Activated CD8-positive, alpha-beta memory T cell treated with anti-CD3 and anti-CD28 coated beads, Interleukin-2, amount 10 ng/mL, durations not matched to agents 7 days and 5 days (primary cell): ENCODE results near the gene SLC16A8. TPM values are rescaled to one million over a fixed set of nuclear protein-coding genes. Genes with fewer than 3 reads are reported as not detected.
A peak's percentile ranks its signal among the peaks of the same experiment; 100 is the strongest.

Experiments
- ATAC-seq: fragments of 150-1000 bp; cut with Tn5 transposase; one replicate; pipeline ENCODE4 v1.10.0; 2021; ENCODE audit warnings: moderate library complexity
- CTCF ChIA-PET: fragments of 350-600 bp; sonication (Branson Sonifier 250); formaldehyde crosslinking; loops from one replicate; lab custom pipeline; 2021; ENCODE audit warnings: antibody characterized with exemption; lab: Charles Lee
- DNase-seq: peaks from one replicate; pipeline ENCODE4 v3.0.0-alpha.2; 2020
- H3K27ac Mint-ChIP-seq: one replicate; pipeline ENCODE4 v1.8.0; 2021; ENCODE audit warnings: mild to moderate bottlenecking, mixed read lengths
- H3K27me3 Mint-ChIP-seq: one replicate; pipeline ENCODE4 v1.8.0; 2021; ENCODE audit warnings: mixed read lengths
- H3K36me3 Mint-ChIP-seq: one replicate; pipeline ENCODE4 v1.8.0; 2021; ENCODE audit warnings: mild to moderate bottlenecking, mixed read lengths
- H3K4me1 Mint-ChIP-seq: one replicate; pipeline ENCODE4 v1.8.0; 2021; ENCODE audit warnings: mixed read lengths
- H3K4me3 Mint-ChIP-seq: one replicate; pipeline ENCODE4 v1.8.0; 2021; ENCODE audit warnings: mild to moderate bottlenecking, moderate library complexity, mixed read lengths
- H3K9me3 Mint-ChIP-seq: one replicate; pipeline ENCODE4 v1.8.0; 2022; ENCODE audit warnings: low read depth, mixed read lengths
- total RNA-seq, 2 experiments: library from RNA; stranded (reverse); gene quantifications; one replicate each; pipeline ENCODE4 v1.2.3, GENCODE V29; 2021

The SLC16A8 gene
- total RNA-seq, 2 experiments from 2014 or later, result not detected

DNA sequence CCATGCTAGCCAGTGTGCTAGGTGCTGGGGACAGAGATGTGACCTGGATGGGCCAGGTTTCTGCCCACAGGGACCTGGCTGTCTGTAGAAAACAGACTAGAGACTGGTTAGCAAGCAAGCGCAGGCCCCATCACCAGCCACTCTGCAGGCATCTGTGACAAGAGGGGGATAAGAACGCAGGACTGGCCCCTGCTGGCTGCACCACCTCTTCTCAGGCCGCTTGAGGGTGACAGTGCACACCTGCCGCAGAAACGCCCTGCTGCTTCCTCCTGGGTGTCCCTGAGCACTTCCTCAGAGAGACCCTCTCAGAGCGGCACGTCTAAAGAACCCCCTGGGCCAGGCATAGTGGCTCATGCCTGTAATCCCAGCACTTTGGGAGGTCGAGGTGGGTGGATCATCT lies 32.7 kb downstream of the SLC16A8 start:
- CTCF ChIA-PET, result interaction anchor here (1.1 to 2.4 kb wide), 14 partner anchors 15 to 630 kb away, joined by 3 to 32 read pairs (median 7); partner anchors contain the start of genes MAFF and TOMM22
- DNase-seq (no peak), ATAC-seq (no peak)
- Mint-ChIP-seq H3K27ac (no peak overlapping the region), H3K9me3 (no peaks in the 10 kb centered on the region), H3K36me3 (no peaks in the 10 kb centered on the region), H3K4me3 (no peak overlapping the region), H3K27me3 (peaks cover 16% of the 10 kb centered on the region), H3K4me1 (peaks cover 1% of the 10 kb centered on the region)

GRCh38 chr22:38050720-38051119 lies 33.3 kb downstream of the SLC16A8 start:
- H3K27ac Mint-ChIP-seq, result no peak overlapping the region
- peaks cover 16% of the 10 kb centered on the region for H3K27me3 Mint-ChIP-seq
- no peak for DNase-seq
- ATAC-seq, result no peak
- H3K4me3 Mint-ChIP-seq, result no peak overlapping the region
- H3K9me3 Mint-ChIP-seq, result no peaks in the 10 kb centered on the region
- peaks cover 1% of the 10 kb centered on the region for H3K4me1 Mint-ChIP-seq
- no peaks in the 10 kb centered on the region for H3K36me3 Mint-ChIP-seq
- CTCF ChIA-PET, result no interaction called here

DNA sequence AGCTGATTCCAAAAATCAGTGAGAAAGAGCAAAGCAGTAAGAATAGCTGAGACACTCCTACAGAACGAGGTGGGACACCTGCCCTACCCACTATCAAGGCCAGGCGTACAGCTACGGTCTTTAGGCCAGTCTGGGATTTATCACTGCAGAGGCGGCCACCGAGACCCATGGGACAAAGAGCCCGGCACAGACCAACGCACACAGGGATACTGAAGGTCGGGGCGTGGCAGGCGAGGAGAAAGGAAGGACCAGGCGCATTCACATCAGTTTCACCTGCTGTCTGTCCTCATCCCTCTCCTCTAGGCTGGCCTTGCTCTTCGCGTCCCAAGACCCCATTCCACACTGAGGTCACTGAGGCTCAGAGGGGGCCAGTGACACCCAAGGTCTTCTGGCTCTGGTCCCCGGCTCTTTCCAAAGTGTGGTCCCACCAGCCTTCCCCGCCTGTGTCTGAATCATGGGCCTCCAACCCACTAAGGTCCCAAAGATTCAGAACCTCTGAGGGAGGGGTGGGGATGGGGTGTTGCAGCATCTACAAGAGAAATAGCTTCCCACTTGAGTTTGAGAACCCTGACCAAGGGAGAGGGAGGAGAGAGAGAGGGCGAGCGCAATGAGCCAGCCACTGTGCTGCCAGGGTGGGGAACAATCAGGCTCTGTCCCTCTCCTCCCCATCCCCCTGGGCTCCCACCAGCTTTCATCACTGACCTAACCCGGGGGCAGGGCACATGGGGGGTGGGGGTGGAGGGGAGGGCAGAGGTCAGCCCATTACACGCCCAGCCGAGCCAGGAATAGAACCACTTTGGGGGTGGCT lies 34.0 kb downstream of the SLC16A8 start:
- H3K27ac Mint-ChIP-seq, result no peak overlapping the region
- ATAC-seq (no peak), DNase-seq (no peak)
- peaks cover 1% of the 10 kb centered on the region for H3K4me1 Mint-ChIP-seq
- H3K9me3 Mint-ChIP-seq, result no peaks in the 10 kb centered on the region
- no peak overlapping the region for H3K4me3 Mint-ChIP-seq
- no peaks in the 10 kb centered on the region for H3K36me3 Mint-ChIP-seq
- peaks cover 14% of the 10 kb centered on the region for H3K27me3 Mint-ChIP-seq
- CTCF ChIA-PET, result interaction anchor here (1.2 kb wide), 1 partner anchor 303 kb away, joined by 3 read pairs; no protein-coding TSS in a partner anchor

GRCh38 chr22:38046070-38046748 lies 37.8 kb downstream of the SLC16A8 start:
- Mint-ChIP-seq H3K27ac (no peak overlapping the region), H3K4me1 (no peaks in the 10 kb centered on the region), H3K36me3 (no peaks in the 10 kb centered on the region), H3K27me3 (peaks cover 14% of the 10 kb centered on the region), H3K9me3 (no peaks in the 10 kb centered on the region), H3K4me3 (no peak overlapping the region)
- DNase-seq, result no peak
- no peak for ATAC-seq
- CTCF ChIA-PET, result no interaction called here

GRCh38 chr22:38043151-38044039 lies 40.6 kb downstream of the SLC16A8 start:
- Mint-ChIP-seq H3K36me3 (no peaks in the 10 kb centered on the region), H3K9me3 (no peaks in the 10 kb centered on the region), H3K27me3 (peaks cover 9% of the 10 kb centered on the region), H3K27ac (no peak overlapping the region), H3K4me3 (no peak overlapping the region), H3K4me1 (no peaks in the 10 kb centered on the region)
- DNase-seq, result no peak
- CTCF ChIA-PET, result interaction anchor here (1.1 kb wide), 1 partner anchor 9 kb away, joined by 3 read pairs; no protein-coding TSS in a partner anchor
- ATAC-seq, result peak; percentile 12

DNA sequence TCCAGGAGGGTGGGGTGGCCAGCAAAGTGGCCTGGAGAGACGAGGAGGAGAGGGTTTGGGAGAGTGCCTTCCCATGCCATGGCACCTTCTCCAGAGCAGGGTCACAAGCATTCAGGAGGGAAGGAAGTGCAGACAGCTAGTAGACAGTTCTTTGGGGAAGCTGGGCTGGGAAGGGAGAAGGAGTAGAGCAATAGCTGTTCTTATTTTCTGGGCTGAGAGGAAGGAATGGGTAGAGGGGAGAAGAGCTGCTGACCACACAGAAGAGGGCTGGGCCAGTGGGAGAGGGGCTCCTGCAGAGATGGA lies 41.5 kb downstream of the SLC16A8 start:
- no peak overlapping the region for H3K4me3 Mint-ChIP-seq
- peaks cover 2% of the 10 kb centered on the region for H3K27me3 Mint-ChIP-seq
- no peaks in the 10 kb centered on the region for H3K4me1 Mint-ChIP-seq
- no peaks in the 10 kb centered on the region for H3K9me3 Mint-ChIP-seq
- no peak overlapping the region for H3K27ac Mint-ChIP-seq
- DNase-seq, result no peak
- H3K36me3 Mint-ChIP-seq, result no peaks in the 10 kb centered on the region
- CTCF ChIA-PET, result interaction anchor here (1.1 kb wide), 1 partner anchor 10 kb away, joined by 3 read pairs; no protein-coding TSS in a partner anchor
- no peak for ATAC-seq

- ATAC-seq, result no peak
- CTCF ChIA-PET, result interaction anchor here (1.1 to 1.8 kb wide), 2 partner anchors 10 kb away, joined by 3 to 5 read pairs; no protein-coding TSS in a partner anchor
- no peaks in the 10 kb centered on the region for H3K9me3 Mint-ChIP-seq
Measured at GRCh38 chr22:38041760-38042487, 42.1 kb downstream of the SLC16A8 start.

DNA sequence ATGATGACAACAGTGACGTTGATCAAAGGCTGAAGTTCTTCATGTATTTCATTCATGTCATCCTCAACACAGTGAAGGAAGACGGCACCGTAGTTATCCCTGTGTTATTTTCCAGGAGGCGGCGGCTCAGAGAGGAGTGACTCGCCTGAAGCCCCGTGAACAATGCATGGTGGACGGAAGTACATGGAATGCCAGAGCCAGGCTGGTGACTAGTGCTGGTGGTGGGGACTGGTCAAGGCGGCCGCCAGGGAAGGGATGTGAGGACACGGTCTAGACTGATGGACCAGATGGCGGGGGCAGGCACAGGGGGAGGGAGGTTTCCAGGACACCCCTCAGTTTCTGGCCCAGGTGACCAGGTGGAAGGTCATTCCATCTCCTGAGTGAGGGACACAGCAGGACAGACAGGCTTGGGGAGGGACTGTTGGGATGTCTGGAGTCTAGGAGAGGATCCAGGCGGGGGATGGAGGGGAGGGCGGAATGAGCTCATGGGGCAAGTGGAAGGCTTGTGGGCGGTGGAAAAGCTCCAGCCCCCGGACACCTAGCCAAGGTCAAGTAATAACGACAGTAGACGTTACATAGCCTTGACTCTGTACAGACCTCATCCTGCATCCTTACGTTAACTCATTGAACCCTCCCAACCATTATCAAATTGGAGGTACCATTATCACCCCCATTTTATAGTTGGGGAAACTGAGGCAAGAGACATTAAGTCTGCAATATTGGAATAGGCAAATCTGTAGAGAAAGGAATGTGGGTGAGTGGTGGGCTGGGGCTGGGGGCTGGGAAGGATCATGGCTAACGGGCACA lies 42.8 kb downstream of the SLC16A8 start:
- Mint-ChIP-seq H3K27ac (no peak overlapping the region), H3K27me3 (no peaks in the 10 kb centered on the region), H3K9me3 (no peaks in the 10 kb centered on the region), H3K4me3 (no peak overlapping the region), H3K36me3 (no peaks in the 10 kb centered on the region), H3K4me1 (no peaks in the 10 kb centered on the region)
- DNase-seq (no peak), ATAC-seq (no peak)
- CTCF ChIA-PET, result interaction anchor here (1.1 to 1.8 kb wide), 2 partner anchors 11 to 48 kb away, joined by 3 to 5 read pairs; no protein-coding TSS in a partner anchor

More at GRCh38 chr22:38041760-38042487, 42.1 kb downstream of the SLC16A8 start:
- Mint-ChIP-seq H3K4me3 (no peak overlapping the region), H3K27ac (no peak overlapping the region), H3K4me1 (no peaks in the 10 kb centered on the region), H3K27me3 (no peaks in the 10 kb centered on the region), H3K36me3 (no peaks in the 10 kb centered on the region)
- DNase-seq, result no peak

DNA sequence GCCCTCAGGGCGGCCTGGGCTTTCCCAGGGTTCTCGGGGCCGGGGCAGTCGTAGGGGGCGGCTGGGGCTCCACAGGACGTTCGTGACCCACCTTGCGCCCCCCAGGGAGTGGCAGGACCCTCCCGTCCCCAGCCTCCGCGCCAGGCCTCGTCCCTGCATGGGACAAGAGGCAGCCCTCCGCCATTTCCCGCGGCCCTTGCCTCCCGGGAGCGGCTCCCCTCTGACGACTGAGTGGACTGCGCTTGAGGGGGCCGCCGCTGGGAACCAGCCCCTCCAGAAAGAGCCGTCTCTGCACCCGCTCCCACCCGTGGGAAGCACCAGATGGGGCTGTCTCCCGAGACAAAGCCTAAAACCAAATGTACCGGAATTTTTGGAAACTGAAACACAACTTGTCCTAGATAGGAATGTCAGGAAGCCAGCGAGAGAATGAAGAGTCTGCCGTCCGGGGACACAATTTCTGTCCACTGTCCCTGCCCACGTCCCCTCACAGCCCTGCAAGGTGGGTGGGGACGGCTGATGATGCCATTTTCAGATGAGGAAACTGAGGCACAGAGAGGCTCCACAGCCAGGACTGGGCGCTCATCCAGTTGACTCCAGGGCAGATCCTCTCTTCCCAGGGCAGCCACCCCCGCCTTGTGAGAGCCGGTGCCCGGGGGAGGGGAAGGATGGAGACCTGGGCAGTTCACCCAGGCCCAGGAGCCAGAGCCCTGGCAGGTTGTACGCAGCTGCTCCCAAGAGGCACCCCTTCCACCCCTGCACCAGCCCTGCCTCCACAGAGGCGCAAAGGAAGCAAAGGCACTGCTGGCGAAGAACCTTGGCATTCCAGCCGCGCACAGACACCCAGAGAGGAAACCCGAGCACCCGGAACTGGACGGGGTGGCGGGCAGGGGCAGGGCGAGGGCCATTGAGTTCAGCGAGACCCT lies 44.8 kb downstream of the SLC16A8 start:
- Mint-ChIP-seq H3K27me3 (no peaks in the 10 kb centered on the region), H3K36me3 (no peaks in the 10 kb centered on the region), H3K27ac (no peak overlapping the region), H3K4me1 (no peaks in the 10 kb centered on the region), H3K9me3 (no peaks in the 10 kb centered on the region), H3K4me3 (no peak overlapping the region)
- ATAC-seq, result no peak
- no peak for DNase-seq
- CTCF ChIA-PET, result no interaction called here

DNA sequence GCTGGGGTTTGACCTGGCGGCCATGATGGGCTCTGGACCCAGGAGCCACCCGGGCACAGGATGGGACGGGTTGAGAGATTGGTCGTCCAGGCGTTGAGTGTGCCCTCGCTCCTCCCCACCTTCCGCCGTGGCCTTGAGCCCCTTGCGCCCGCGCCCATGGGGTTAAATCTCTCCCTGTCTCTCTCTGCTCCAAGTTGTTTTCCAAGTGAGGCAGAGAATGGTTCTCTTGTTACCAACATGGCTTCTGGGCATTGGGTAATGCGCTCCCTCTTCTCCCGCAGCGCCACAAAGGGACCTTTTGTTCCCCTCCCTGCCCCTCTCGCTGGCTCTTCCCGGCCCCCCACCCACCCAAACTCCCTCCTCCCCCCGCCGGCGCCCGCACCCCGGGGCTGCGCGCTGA lies 45.6 kb downstream of the SLC16A8 start:
- Mint-ChIP-seq H3K4me1 (no peaks in the 10 kb centered on the region), H3K36me3 (no peaks in the 10 kb centered on the region), H3K4me3 (no peak overlapping the region)

More for the DNA sequence above, 45.6 kb downstream of the SLC16A8 start:
- CTCF ChIA-PET, result interaction anchor here (1.1 kb wide), 1 partner anchor 14 kb away, joined by 4 read pairs; no protein-coding TSS in a partner anchor
- no peaks in the 10 kb centered on the region for H3K27me3 Mint-ChIP-seq
- H3K9me3 Mint-ChIP-seq, result no peaks in the 10 kb centered on the region
- DNase-seq (no peak), ATAC-seq (no peak)
- H3K27ac Mint-ChIP-seq, result no peak overlapping the region
